ENCODE data around the gene SHISA8.
"Not testable (repeated sequence)": the region's sequence is repeated elsewhere in the genome, so short reads cannot be mapped to it uniquely, and the experiment has no call there.

Gene SHISA8

GRCh38 chr22:41915035-41915785 is at the start of gene SHISA8:
TSS of gene SHISA8 (minus strand) at chr22:41915074. CDS start at chr22:41914667, 407 bp downstream.
- peak in 1 of 2 donors; percentile 55 for DNase-seq (ENCODE audit: low read depth in 2 of 2)

GRCh38 chr22:41964112-41964491 is 49.2 kb upstream of the SHISA8 start:
- DNase-seq (ENCODE audit: low read depth in 2 of 2) = no peak

- no peak for DNase-seq (ENCODE audit: low read depth in 2 of 2)
Observed at GRCh38 chr22:41963453-41964111, 48.7 kb upstream of the SHISA8 start.

- no peak for DNase-seq (ENCODE audit: low read depth in 2 of 2)
Observed at GRCh38 chr22:41957941-41958556, 43.2 kb upstream of the SHISA8 start.

- no peak for DNase-seq (ENCODE audit: low read depth in 2 of 2)
Observed at GRCh38 chr22:41952713-41953112, 37.8 kb upstream of the SHISA8 start.

GRCh38 chr22:41951898-41952474 is 37.1 kb upstream of the SHISA8 start, which contains the start of gene SMIM45:
TSS of gene SMIM45 (plus strand) at chr22:41952150.
- no peak for DNase-seq (ENCODE audit: low read depth in 2 of 2)

GRCh38 chr22:41949297-41949965 is 34.6 kb upstream of the SHISA8 start:
- no peak for DNase-seq (ENCODE audit: low read depth in 2 of 2)

- DNase-seq (ENCODE audit: low read depth in 2 of 2) = not testable (repeated sequence)
Observed at GRCh38 chr22:41948928-41949296, 34.0 kb upstream of the SHISA8 start.

- no peak for DNase-seq (ENCODE audit: low read depth in 2 of 2)
Observed at GRCh38 chr22:41948142-41948541, 33.3 kb upstream of the SHISA8 start.

GRCh38 chr22:41947424-41948080 is 32.7 kb upstream of the SHISA8 start:
- DNase-seq (ENCODE audit: low read depth in 2 of 2) = no peak

- DNase-seq (ENCODE audit: low read depth in 2 of 2) = peak; percentile 73 to 79
Observed at GRCh38 chr22:41946629-41947423, 32.0 kb upstream of the SHISA8 start, which contains the start of gene CENPM. TSS of gene CENPM (minus strand) at chr22:41947152. CDS start at chr22:41947076, 76 bp downstream.

GRCh38 chr22:41943661-41944209 is 28.9 kb upstream of the SHISA8 start:
- no peak for DNase-seq (ENCODE audit: low read depth in 2 of 2)

- DNase-seq (ENCODE audit: low read depth in 2 of 2) = peak; percentile 72 to 79
Observed at GRCh38 chr22:41940832-41941765, 26.2 kb upstream of the SHISA8 start.

- DNase-seq (ENCODE audit: low read depth in 2 of 2) = peak; percentile 85 to 96
Observed at GRCh38 chr22:41939981-41940831, 25.3 kb upstream of the SHISA8 start.

GRCh38 chr22:41936894-41937169 is 22.0 kb upstream of the SHISA8 start:
- DNase-seq (ENCODE audit: low read depth in 2 of 2) = no peak

- DNase-seq (ENCODE audit: low read depth in 2 of 2) = no peak
Observed at GRCh38 chr22:41935509-41935908, 20.6 kb upstream of the SHISA8 start.

GRCh38 chr22:41935015-41935351 is 20.1 kb upstream of the SHISA8 start:
- no peak for DNase-seq (ENCODE audit: low read depth in 2 of 2)

GRCh38 chr22:41934284-41935014 is 19.6 kb upstream of the SHISA8 start:
- DNase-seq (ENCODE audit: low read depth in 2 of 2) = no peak

All from stimulated activated CD8-positive, alpha-beta memory T cell treated with anti-CD3 and anti-CD28 coated beads, Interleukin-7, amount 100 ng/mL, for 4 hours (primary cell).